Endothelial cell of umbilical vein (primary cell): ENCODE data around the gene ZNF678. TPM values are rescaled to one million over a fixed set of nuclear protein-coding genes. Genes with fewer than 3 reads are reported as not detected.

Source experiments
- BruUV-seq: library from RNA; stranded (reverse); fragments of 400-500 nt; replicated peaks from 2 replicates; lab custom pipeline; 2021; lab: Mats Ljungman, UMichigan
- CTCF ChIA-PET: fragments of 300-600, 350-600 bp; sonication (Branson Sonifier 250); formaldehyde crosslinking; loops from one replicate; lab custom pipeline; 2021; ENCODE audit warnings: antibody characterized with exemption, inconsistent platforms; lab: Charles Lee
- POLR2A ChIA-PET: fragments of 300-600, 350-600 bp; sonication (Branson Sonifier 250); formaldehyde crosslinking; loops from one replicate; lab custom pipeline; 2021; ENCODE audit warnings: antibody characterized with exemption, inconsistent platforms; lab: Charles Lee
- DNase-seq: peaks from one replicate; pipeline ENCODE4 v3.0.0-alpha.2; 2011; ENCODE audit warnings: low read depth, low spot score
- FAIRE-seq: peaks from 2 replicates; lab custom pipeline; 2011; peaks lifted over from hg19 to GRCh38; lab: Jason Lieb, UNC
- H2AFZ ChIP-seq: 2 replicates; pipeline ENCODE4 v1.6.0; 2012; ENCODE audit warnings: low read depth, low read length, control low read depth, inconsistent platforms
- H3K27ac ChIP-seq: 2 replicates; pipeline ENCODE4 v1.5.1; 2011; ENCODE audit warnings: low read depth, mild to moderate bottlenecking, control low read depth, low read length, moderate library complexity; ENCODE audit not compliant: insufficient read depth
- H3K27me3 ChIP-seq, 2 experiments: 2 replicates each; pipeline versions ENCODE4 v1.6.0 to v1.6.1; 2011; ENCODE audit warnings: low read length in 2 of 2, mixed read lengths in 1 of 2; ENCODE audit not compliant: control insufficient read depth in 2 of 2, insufficient read depth in 2 of 2
- H3K36me3 ChIP-seq, 2 experiments: 2 replicates in 1 of 2; 3 replicates in 1 of 2; pipeline ENCODE4 v1.5.1; 2011; ENCODE audit warnings: low read length in 2 of 2, mild to moderate bottlenecking in 1 of 2, moderate library complexity in 1 of 2; ENCODE audit not compliant: control insufficient read depth in 2 of 2, insufficient read depth in 2 of 2; ENCODE audit errors: extremely low read depth in 1 of 2
- H3K4me1 ChIP-seq: 3 replicates; pipeline ENCODE4 v1.5.1; 2011; ENCODE audit warnings: mild to moderate bottlenecking, low read length; ENCODE audit not compliant: control insufficient read depth, insufficient read depth; ENCODE audit errors: extremely low read depth
- H3K4me2 ChIP-seq: 2 replicates; pipeline ENCODE4 v1.6.1; 2011; ENCODE audit warnings: low read length, control low read depth, mixed read lengths; ENCODE audit not compliant: insufficient read depth
- H3K4me3 ChIP-seq, 3 experiments: fragments of 200-600 bp in 1 of 3; sonication (generic), shearing (Covaris generic) in 1 of 3; replicated peaks in 1 of 3; 2 replicates each; pipeline ENCODE4 v1.5.1; 2011 to 2016; ENCODE audit warnings: control low read depth in 3 of 3, low read length in 3 of 3, mild to moderate bottlenecking in 2 of 3, inconsistent platforms in 1 of 3, low read depth in 1 of 3, moderate library complexity in 1 of 3; ENCODE audit not compliant: insufficient read depth in 1 of 3
- H3K79me2 ChIP-seq: 2 replicates; pipeline ENCODE4 v1.6.0; 2012; ENCODE audit warnings: low read length, inconsistent platforms; ENCODE audit not compliant: control insufficient read depth, insufficient read depth
- H3K9ac ChIP-seq: replicated peaks from 2 replicates; pipeline ENCODE3; 2011; ENCODE audit warnings: low read length, control low read depth; ENCODE audit not compliant: insufficient read depth; ENCODE audit errors: extremely low read depth
- H3K9me1 ChIP-seq: replicated peaks from 3 replicates; pipeline ENCODE4 v1.6.0; 2011; ENCODE audit warnings: mild to moderate bottlenecking, low read length; ENCODE audit not compliant: control insufficient read depth, insufficient read depth; ENCODE audit errors: extremely low read depth
- H3K9me3 ChIP-seq: replicated peaks from 2 replicates; pipeline ENCODE4 v1.5.1; 2012; ENCODE audit warnings: low read length, inconsistent platforms; ENCODE audit not compliant: control insufficient read depth, insufficient read depth
- H4K20me1 ChIP-seq: replicated peaks from 2 replicates; pipeline ENCODE3; 2011; ENCODE audit warnings: mild to moderate bottlenecking, low read length; ENCODE audit not compliant: control insufficient read depth, insufficient read depth; ENCODE audit errors: extremely low read depth
- CTCF ChIP-seq, 2 donors: IDR thresholded peaks; 1 replicate in 1 of 2; 2 replicates in 1 of 2; pipeline ENCODE4 v1.5.1; 2011; ENCODE audit warnings: low read length in 2 of 2, mild to moderate bottlenecking in 2 of 2, moderate library complexity in 2 of 2, control low read depth in 1 of 2, inconsistent platforms in 1 of 2, low read depth in 1 of 2; ENCODE audit not compliant: insufficient read depth in 1 of 2; ENCODE audit errors: extremely low read depth in 1 of 2
- EZH2 ChIP-seq: IDR thresholded peaks from 2 replicates; pipeline ENCODE4 v1.6.1; 2012; ENCODE audit warnings: borderline replicate concordance, low read depth, mild to moderate bottlenecking, moderate library complexity, low read length, inconsistent platforms; ENCODE audit not compliant: severe bottlenecking
- FOS ChIP-seq: IDR thresholded peaks from 2 replicates; pipeline ENCODE4 v1.6.1; 2011; ENCODE audit warnings: mild to moderate bottlenecking, low read length, moderate library complexity, borderline replicate concordance; ENCODE audit not compliant: insufficient read depth
- GATA2 ChIP-seq: IDR thresholded peaks from 2 replicates; pipeline ENCODE4 v1.7.0; 2011; ENCODE audit warnings: low read depth, mild to moderate bottlenecking, moderate library complexity, mixed read lengths, low read length; ENCODE audit not compliant: insufficient read length, insufficient read depth
- JUN ChIP-seq: IDR thresholded peaks from 2 replicates; pipeline ENCODE4 v1.6.1; 2011; ENCODE audit warnings: borderline replicate concordance, low read depth; ENCODE audit not compliant: insufficient read length, insufficient read depth
- MAX ChIP-seq: IDR thresholded peaks from 2 replicates; pipeline ENCODE4 v1.6.1; 2011; ENCODE audit not compliant: insufficient read depth, insufficient read length
- MYC ChIP-seq: IDR thresholded peaks from one replicate; pipeline ENCODE4 v1.6.1; 2011; ENCODE audit warnings: mild to moderate bottlenecking, low read depth, low read length
- POLR2A ChIP-seq: IDR thresholded peaks from 2 replicates; pipeline ENCODE4 v1.6.1; 2012; ENCODE audit warnings: low read depth, mild to moderate bottlenecking, control low read depth, low read length
- POLR2AphosphoS5 ChIP-seq: IDR thresholded peaks from 2 replicates; pipeline ENCODE4 v1.6.1; 2012; ENCODE audit warnings: low read depth, mild to moderate bottlenecking, control low read depth, low read length, moderate library complexity; ENCODE audit not compliant: insufficient read depth
- dilution Hi-C: fragments of 300-500 bp; cut with MboI; formaldehyde crosslinking; loops from one replicate; pipeline ENCODE4 v1.15.0; 2019; ENCODE audit warnings: low sequenced_read_pairs; ENCODE audit not compliant: extremely low pct_ligation_motif_present
- intact Hi-C: fragments of 100-400 bp; cut with micrococcal nuclease; formaldehyde crosslinking; loops from one replicate; pipeline ENCODE4 v1.10.0; 2022
- polyA plus RNA-seq, 4 experiments: library from polyadenylated mRNA; depleted of rRNA in 3 of 4; stranded (reverse) in 3 of 4; unstranded in 1 of 4; fragments of >200 nt; gene quantifications; 2 replicates each; pipeline versions ENCODE4 v1.2.1 to v1.2.3, GENCODE V29; 2011 to 2012; ENCODE audit warnings: missing spikeins in 1 of 4
- total RNA-seq: library from RNA; stranded (reverse); gene quantifications from 2 replicates; pipeline ENCODE4 v1.2.3, GENCODE V29; 2021

ZNF678 gene
- total and polyA plus RNA-seq, 2 donors (not counting 3 experiments of a cell fraction or from before 2014, with no cell fraction given): 2.1 to 7.7 TPM

GRCh38 chr1:227662933-227663332 is 99.6 kb downstream of the ZNF678 start:
- DNase-seq (no peak), FAIRE-seq (no peak)
- Histone ChIP-seq H3K4me2 (no peak overlapping the region), H2AFZ (no peak overlapping the region), H3K36me3 (no peaks in the 10 kb centered on the region), H3K9me1 (no peaks in the 10 kb centered on the region), H3K27me3 (no peaks in the 10 kb centered on the region), H4K20me1 (no peaks in the 10 kb centered on the region), H3K4me3 (no peak overlapping the region), H3K9ac (no peak overlapping the region), H3K79me2 (no peaks in the 10 kb centered on the region), H3K27ac (no peak overlapping the region), H3K9me3 (peaks cover 22% of the 10 kb centered on the region), H3K4me1 (no peaks in the 10 kb centered on the region)
- TF ChIP-seq MAX (no peak), POLR2A (no peak), MYC (no peak), JUN (no peak), FOS (no peak), POLR2AphosphoS5 (no peak), EZH2 (no peak), CTCF (IDR thresholded peaks at IDR 0.05; ENCODE audit: extremely low read depth in 1 of 2, insufficient read depth in 1 of 2, low read depth in 1 of 2, low read length in 2 of 2) (no peak), GATA2 (no peak)
- CTCF ChIA-PET: no interaction called here
- intact Hi-C loops: no loop called here
- POLR2A ChIA-PET: no interaction called here
- no TSS peak for BruUV-seq
- dilution Hi-C loops: no loop called here
